Liver (tissue), 9 donors: ENCODE results near the gene MAP6D1. TPM values are rescaled to one million over a fixed set of nuclear protein-coding genes. Genes with fewer than 3 reads are reported as not detected.

ENCODE experiments used
- DNase-seq: peaks from one replicate; pipeline ENCODE4 v3.0.0-alpha.2; 2017; ENCODE audit warnings: low spot score
- H3K27ac ChIP-seq, 2 donors: one replicate each; pipeline ENCODE4 v1.7.0; 2013; ENCODE audit warnings: inconsistent platforms in 2 of 2, low read length in 2 of 2, control low read depth in 1 of 2, low read depth in 1 of 2, mild to moderate bottlenecking in 1 of 2
- H3K27me3 ChIP-seq, 4 donors: one replicate each; pipeline versions ENCODE4 v1.6.1 to v1.7.0; 2013; ENCODE audit warnings: low read length in 3 of 4, inconsistent platforms in 1 of 4, mild to moderate bottlenecking in 1 of 4, moderate library complexity in 1 of 4; ENCODE audit not compliant: control insufficient read depth in 4 of 4, insufficient read depth in 4 of 4
- H3K36me3 ChIP-seq, 4 donors: one replicate each; pipeline versions ENCODE4 v1.6.1 to v1.7.0; 2013; ENCODE audit warnings: low read length in 3 of 4, mild to moderate bottlenecking in 3 of 4, low read depth in 1 of 4, moderate library complexity in 1 of 4; ENCODE audit not compliant: control insufficient read depth in 4 of 4, insufficient read depth in 3 of 4
- H3K4me1 ChIP-seq, 4 donors: one replicate each; pipeline versions ENCODE4 v1.6.1 to v1.7.0; 2013; ENCODE audit warnings: low read length in 3 of 4, mild to moderate bottlenecking in 3 of 4, moderate library complexity in 1 of 4; ENCODE audit not compliant: control insufficient read depth in 4 of 4, insufficient read depth in 4 of 4
- H3K4me3 ChIP-seq, 3 donors: one replicate each; pipeline versions ENCODE4 v1.6.1 to v1.7.0; 2013; ENCODE audit warnings: low read length in 3 of 3, control low read depth in 1 of 3, low read depth in 1 of 3, mild to moderate bottlenecking in 1 of 3
- H3K9ac ChIP-seq, 2 donors: one replicate each; pipeline ENCODE4 v1.7.0; 2013; ENCODE audit warnings: low read length in 2 of 2, mild to moderate bottlenecking in 2 of 2, moderate library complexity in 2 of 2, control low read depth in 1 of 2, low read depth in 1 of 2
- H3K9me3 ChIP-seq, 4 donors: one replicate each; pipeline versions ENCODE4 v1.6.1 to v1.7.0; 2013; ENCODE audit warnings: low read length in 3 of 4; ENCODE audit not compliant: control insufficient read depth in 4 of 4
- CTCF ChIP-seq: fragments of 150-350 bp; IDR thresholded peaks from 2 replicates; pipeline ENCODE4 v1.5.1; 2017; ENCODE audit warnings: improper control_type of control experiment, low read depth, low read length; ENCODE audit not compliant: missing input control
- EGR1 ChIP-seq, 2 donors: IDR thresholded peaks; 2 replicates each; pipeline ENCODE4 v1.6.1; 2016 to 2018; ENCODE audit warnings: antibody characterized with exemption in 2 of 2, low read depth in 2 of 2
- FOXA2 ChIP-seq: IDR thresholded peaks from 2 replicates; pipeline ENCODE4 v1.6.1; 2016; ENCODE audit warnings: antibody characterized with exemption
- HNF4A ChIP-seq, 2 donors: conservative IDR thresholded peaks; 2 replicates each; pipeline ENCODE4 v1.6.1; 2016; ENCODE audit warnings: antibody characterized with exemption in 2 of 2, mild to moderate bottlenecking in 2 of 2
- RAD21 ChIP-seq, 2 donors: IDR thresholded peaks; 2 replicates each; pipeline ENCODE4 v1.6.1; 2016; ENCODE audit warnings: antibody characterized with exemption in 2 of 2, mild to moderate bottlenecking in 2 of 2
- REST ChIP-seq: IDR thresholded peaks from 2 replicates; pipeline ENCODE4 v1.6.1; 2016; ENCODE audit warnings: antibody characterized with exemption, mild to moderate bottlenecking
- RXRA ChIP-seq, 2 donors: IDR thresholded peaks; 2 replicates each; pipeline ENCODE4 v1.6.1; 2017 to 2018; ENCODE audit warnings: antibody characterized with exemption in 2 of 2, mild to moderate bottlenecking in 1 of 2
- SP1 ChIP-seq: IDR thresholded peaks from 2 replicates; pipeline ENCODE4 v1.6.1; 2018; ENCODE audit warnings: antibody characterized with exemption, mild to moderate bottlenecking
- TAF1 ChIP-seq: conservative IDR thresholded peaks from 2 replicates; pipeline ENCODE4 v1.6.1; 2016; ENCODE audit warnings: antibody characterized with exemption, mild to moderate bottlenecking
- ZBTB33 ChIP-seq: IDR thresholded peaks from 2 replicates; pipeline ENCODE4 v1.6.1; 2016; ENCODE audit warnings: antibody characterized with exemption
- WGBS: extraction: QIAGEN DNeasy Blood & Tissue Kit; methylation state at CpG from one replicate; pipeline ENCODE4 v1.1.7; 2013; 5-methylcytosine and 5-hydroxymethylcytosine counted together
- polyA plus RNA-seq, 2 donors: library from polyadenylated mRNA; stranded (reverse) in 1 of 2; unstranded in 1 of 2; fragments of 200-250 nt in 1 of 2; fragments of >200 nt in 1 of 2; fragmentation: Nextera tagmentation in 1 of 2; extraction: Ambion mirVana in 1 of 2; gene quantifications; one replicate each; pipeline versions ENCODE4 v1.2.1 to v1.2.3, GENCODE V29; 2013 to 2015
- total RNA-seq, 2 donors: library from RNA; depleted of rRNA; stranded (reverse); fragments of >200 nt; gene quantifications; one replicate each; pipeline ENCODE4 v1.2.3, GENCODE V29; 2014
- donor health status: healthy.
- donor health status: healthy.
- donor health status: healthy.
- donor health status: healthy.
- donor health status: healthy.

MAP6D1 gene
- total and polyA plus RNA-seq, 4 donors: 0.06 to 0.33 (median 0.19) TPM; not detected in 1

- H3K27ac ChIP-seq: no peak overlapping the region
- H3K27me3 ChIP-seq: no peaks in the 10 kb centered on the region
- no peaks in the 10 kb centered on the region for H3K4me1 ChIP-seq
- TF ChIP-seq REST: no peak
- TF ChIP-seq CTCF: no peak
- no peak for TF ChIP-seq RXRA (IDR thresholded peaks at IDR 0.05)
- no peak for TF ChIP-seq HNF4A (conservative IDR thresholded peaks at IDR 0.05)
- TF ChIP-seq EGR1 (IDR thresholded peaks at IDR 0.05; ENCODE audit: low read depth in 2 of 2): no peak
- TF ChIP-seq ZBTB33: no peak
- TF ChIP-seq RAD21 (IDR thresholded peaks at IDR 0.05): no peak
- TF ChIP-seq TAF1: no peak
- TF ChIP-seq FOXA2: no peak
- no peak overlapping the region for H3K9ac ChIP-seq
- no peaks in the 10 kb centered on the region for H3K9me3 ChIP-seq
- DNase-seq: no peak
- WGBS: 94% methylated on average over 9 of the region's 9 CpGs
- H3K36me3 ChIP-seq: peaks cover 2 to 5% (median 3%) of the 10 kb centered on the region in 4 donors
- no peak overlapping the region for H3K4me3 ChIP-seq
These were observed 55.9 kb downstream of the MAP6D1 start for GRCh38 chr3:183769453-183769852.

GRCh38 chr3:183768114-183768513 lies 57.3 kb downstream of the MAP6D1 start:
- DNase-seq: no peak
- Histone ChIP-seq H3K4me3 (no peak overlapping the region), H3K27me3 (no peaks in the 10 kb centered on the region)

More at GRCh38 chr3:183768114-183768513, 57.3 kb downstream of the MAP6D1 start:
- no peak for TF ChIP-seq RXRA (IDR thresholded peaks at IDR 0.05)
- TF ChIP-seq SP1: no peak
- Histone ChIP-seq H3K9ac (no peak overlapping the region), H3K9me3 (no peaks in the 10 kb centered on the region), H3K36me3 (peaks cover 0 to 6% (median 2%) of the 10 kb centered on the region in 4 donors), H3K27ac (no peak overlapping the region), H3K4me1 (no peaks in the 10 kb centered on the region)
- WGBS: 95% methylated on average over 8 of the region's 8 CpGs
